ENCODE data around the gene HSPA1B.

- no peak for TF ChIP-seq CTCF (IDR thresholded peaks at IDR 0.05 in 4 of 5, conservative IDR thresholded peaks at IDR 0.05 in 1 of 5)
- TF ChIP-seq POLR2A (IDR thresholded peaks at IDR 0.05), result no peak
These were observed 33.2 kb upstream of the HSPA1B start for GRCh38 chr6:31794294-31794865.
